GM18909 (cell line): ENCODE measurements around the gene RASGEF1C.

Experiments
- ATAC-seq: cut with Tn5 transposase; IDR thresholded peaks from one replicate; pipeline ENCODE4 v1.9.1; 2021; ENCODE audit warnings: mild to moderate bottlenecking; ENCODE audit not compliant: unreplicated experiment, poor library complexity

Gene RASGEF1C

GRCh38 chr5:180166176-180166575 is 42.8 kb downstream of the RASGEF1C start:
- no peak for ATAC-seq

- no peak for ATAC-seq
These were observed 46.7 kb downstream of the RASGEF1C start for GRCh38 chr5:180162304-180162661.

GRCh38 chr5:180161420-180162303 is 47.3 kb downstream of the RASGEF1C start:
- no peak for ATAC-seq

- ATAC-seq = no peak
These were observed 48.2 kb downstream of the RASGEF1C start for GRCh38 chr5:180160789-180161188.

- ATAC-seq = no peak
These were observed 48.8 kb downstream of the RASGEF1C start for GRCh38 chr5:180160215-180160614.

- no peak for ATAC-seq
These were observed 49.3 kb downstream of the RASGEF1C start for GRCh38 chr5:180159756-180160155.

GRCh38 chr5:180157866-180158265 is 51.1 kb downstream of the RASGEF1C start:
- no peak for ATAC-seq

- ATAC-seq = no peak
These were observed 52.9 kb downstream of the RASGEF1C start for GRCh38 chr5:180156141-180156540.

- no peak for ATAC-seq
These were observed 53.6 kb downstream of the RASGEF1C start for GRCh38 chr5:180155365-180155926.

GRCh38 chr5:180154821-180155364 is 54.1 kb downstream of the RASGEF1C start:
- no peak for ATAC-seq

GRCh38 chr5:180153991-180154390 is 55.0 kb downstream of the RASGEF1C start:
- no peak for ATAC-seq

- no peak for ATAC-seq
These were observed 55.9 kb downstream of the RASGEF1C start for GRCh38 chr5:180153099-180153498.

- ATAC-seq = no peak
These were observed 65.2 kb downstream of the RASGEF1C start for GRCh38 chr5:180143656-180144364.

GRCh38 chr5:180142824-180143610 is 66.0 kb downstream of the RASGEF1C start:
- no peak for ATAC-seq

GRCh38 chr5:180142021-180142765 is 66.8 kb downstream of the RASGEF1C start:
- no peak for ATAC-seq

- ATAC-seq = no peak
These were observed 67.8 kb downstream of the RASGEF1C start for GRCh38 chr5:180141068-180141660.

GRCh38 chr5:180140571-180140970 is 68.4 kb downstream of the RASGEF1C start:
- no peak for ATAC-seq

- ATAC-seq = no peak
These were observed 68.9 kb downstream of the RASGEF1C start for GRCh38 chr5:180140079-180140554.

GRCh38 chr5:180139731-180140055 is 69.3 kb downstream of the RASGEF1C start:
- no peak for ATAC-seq
